ENCODE measurements around the gene MPC1.

MPC1 gene

DNA sequence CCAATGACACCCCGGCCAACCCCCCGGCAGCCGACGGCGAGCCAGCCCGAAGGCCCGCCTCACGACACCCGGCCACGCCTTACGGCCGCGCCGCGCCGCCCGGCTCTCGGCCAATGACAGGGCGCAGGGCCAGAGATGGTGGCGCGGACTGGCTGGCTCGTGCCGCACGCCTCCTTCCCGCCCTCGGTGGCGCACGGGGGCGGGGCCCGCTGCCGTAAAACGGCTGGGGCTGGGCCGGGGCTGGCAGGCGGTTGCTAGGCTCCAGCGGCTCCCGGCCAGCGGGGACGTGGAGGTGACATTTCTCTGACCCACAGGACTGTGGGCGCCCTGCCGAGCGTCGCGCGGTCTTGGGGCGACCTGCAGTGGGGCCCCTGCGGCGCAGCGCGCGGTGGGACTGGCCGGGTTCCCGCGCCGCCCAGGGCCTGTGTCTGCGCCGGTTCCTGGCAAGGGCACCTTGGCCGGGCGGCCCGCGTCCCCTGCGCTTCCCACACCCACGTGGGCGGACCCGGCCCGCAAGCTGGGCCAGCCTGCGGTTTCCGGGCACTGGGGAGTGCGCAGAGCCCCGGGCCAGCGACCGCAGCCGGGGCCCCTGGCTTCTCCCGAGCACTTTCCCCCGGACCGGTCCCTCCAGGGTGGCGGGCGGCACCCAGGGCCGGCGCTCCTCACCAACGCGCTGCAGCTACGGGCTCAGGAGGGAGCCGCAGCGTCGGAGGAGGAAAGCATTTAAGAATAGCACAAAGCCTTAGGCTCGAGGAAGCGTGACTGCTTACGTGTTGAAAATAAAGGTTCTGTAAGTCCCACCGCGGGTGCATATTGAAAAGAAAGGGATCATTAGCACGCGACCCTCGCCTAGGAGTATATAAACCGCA is at the start of gene MPC1:
MPC1 (minus strand) TSS at position 8 of the 869 bp plus-strand sequence. CDS start 64 bp downstream, outside the sequence.
- TF ChIP-seq, protein P1, sequence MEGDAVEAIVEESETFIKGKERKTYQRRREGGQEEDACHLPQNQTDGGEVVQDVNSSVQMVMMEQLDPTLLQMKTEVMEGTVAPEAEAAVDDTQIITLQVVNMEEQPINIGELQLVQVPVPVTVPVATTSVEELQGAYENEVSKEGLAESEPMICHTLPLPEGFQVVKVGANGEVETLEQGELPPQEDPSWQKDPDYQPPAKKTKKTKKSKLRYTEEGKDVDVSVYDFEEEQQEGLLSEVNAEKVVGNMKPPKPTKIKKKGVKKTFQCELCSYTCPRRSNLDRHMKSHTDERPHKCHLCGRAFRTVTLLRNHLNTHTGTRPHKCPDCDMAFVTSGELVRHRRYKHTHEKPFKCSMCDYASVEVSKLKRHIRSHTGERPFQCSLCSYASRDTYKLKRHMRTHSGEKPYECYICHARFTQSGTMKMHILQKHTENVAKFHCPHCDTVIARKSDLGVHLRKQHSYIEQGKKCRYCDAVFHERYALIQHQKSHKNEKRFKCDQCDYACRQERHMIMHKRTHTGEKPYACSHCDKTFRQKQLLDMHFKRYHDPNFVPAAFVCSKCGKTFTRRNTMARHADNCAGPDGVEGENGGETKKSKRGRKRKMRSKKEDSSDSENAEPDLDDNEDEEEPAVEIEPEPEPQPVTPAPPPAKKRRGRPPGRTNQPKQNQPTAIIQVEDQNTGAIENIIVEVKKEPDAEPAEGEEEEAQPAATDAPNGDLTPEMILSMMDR (IDR thresholded peaks at IDR 0.05; ENCODE audit: low read depth, low read length, missing control alignments) = no peak
- peak; percentile 78 for DNase-seq (ENCODE audit: extremely low read depth, low read depth)
- H3K4me3 ChIP-seq (replicated peaks; ENCODE audit: low read depth, low read length) = peak within 1 kb of the TSS; percentile 70

DNA sequence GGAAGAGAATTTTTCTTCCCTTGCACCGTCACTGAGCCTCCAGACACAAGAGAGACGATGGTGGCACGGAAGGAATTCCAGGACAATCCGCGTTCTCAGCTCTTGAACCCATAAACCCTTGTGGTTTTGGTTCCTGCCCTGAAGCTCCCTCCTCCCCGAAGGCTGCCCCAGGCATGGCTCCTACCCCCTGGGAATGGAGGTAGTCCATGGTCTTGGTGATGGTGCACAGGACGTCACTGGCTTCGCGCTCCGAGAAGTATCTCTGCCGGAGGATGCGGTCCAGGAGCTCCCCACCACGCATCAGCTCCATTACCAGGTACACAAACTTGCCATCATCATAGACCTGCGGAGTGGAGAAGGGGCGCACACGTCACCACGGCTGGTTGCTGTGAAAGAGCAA is 47.5 kb upstream of the MPC1 start:
- TF ChIP-seq, protein P1 (IDR thresholded peaks at IDR 0.05; ENCODE audit: low read depth, low read length, missing control alignments) = no peak
- no peak overlapping the region for H3K4me3 ChIP-seq (replicated peaks; ENCODE audit: low read depth, low read length)
- no peak for DNase-seq (ENCODE audit: extremely low read depth, low read depth)

DNA sequence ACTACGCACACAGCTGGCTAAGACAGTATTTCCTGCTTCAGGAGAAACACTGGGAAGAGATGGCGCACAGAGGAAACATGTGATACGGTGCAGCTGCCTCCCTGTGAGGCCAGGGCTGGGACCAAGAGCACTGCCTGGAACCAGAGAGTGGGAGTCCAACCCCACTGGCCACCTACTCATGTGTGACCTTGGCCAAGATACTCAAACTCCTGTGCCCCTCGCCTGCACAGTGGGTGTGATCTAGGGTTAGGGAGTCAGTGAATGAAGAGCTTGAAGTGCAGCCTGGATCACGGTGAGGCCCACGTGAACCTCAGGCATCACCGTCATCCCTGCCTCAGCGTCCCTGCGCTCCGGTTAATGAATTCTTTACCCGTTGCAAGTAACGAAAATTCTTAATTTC is 41.7 kb upstream of the MPC1 start:
- no peak overlapping the region for H3K4me3 ChIP-seq (replicated peaks; ENCODE audit: low read depth, low read length)
- TF ChIP-seq, protein P1 (IDR thresholded peaks at IDR 0.05; ENCODE audit: low read depth, low read length, missing control alignments) = no peak
- no peak for DNase-seq (ENCODE audit: extremely low read depth, low read depth)

DNA sequence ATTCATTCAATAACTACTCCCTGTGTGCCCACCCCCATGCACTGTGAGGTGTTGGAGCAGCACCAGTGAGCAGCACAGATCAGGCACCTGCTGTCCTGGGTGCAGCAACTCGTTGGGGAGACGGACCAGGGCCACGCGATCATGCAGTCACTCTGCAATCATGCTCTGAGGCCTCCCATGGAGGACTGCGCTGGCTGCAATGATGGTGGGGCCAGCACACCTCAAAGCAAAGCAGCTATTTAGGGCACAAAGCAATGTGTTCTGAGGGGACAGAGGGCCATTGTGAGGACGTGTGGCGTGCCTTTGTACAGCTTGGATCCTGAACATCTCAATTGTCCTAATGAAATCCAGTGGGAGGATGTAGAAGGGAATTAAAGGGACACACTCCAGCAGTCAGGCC is 41.0 kb upstream of the MPC1 start:
- TF ChIP-seq, protein P1 (IDR thresholded peaks at IDR 0.05; ENCODE audit: low read depth, low read length, missing control alignments) = no peak
- no peak overlapping the region for H3K4me3 ChIP-seq (replicated peaks; ENCODE audit: low read depth, low read length)
- DNase-seq (ENCODE audit: extremely low read depth, low read depth) = no peak

DNA sequence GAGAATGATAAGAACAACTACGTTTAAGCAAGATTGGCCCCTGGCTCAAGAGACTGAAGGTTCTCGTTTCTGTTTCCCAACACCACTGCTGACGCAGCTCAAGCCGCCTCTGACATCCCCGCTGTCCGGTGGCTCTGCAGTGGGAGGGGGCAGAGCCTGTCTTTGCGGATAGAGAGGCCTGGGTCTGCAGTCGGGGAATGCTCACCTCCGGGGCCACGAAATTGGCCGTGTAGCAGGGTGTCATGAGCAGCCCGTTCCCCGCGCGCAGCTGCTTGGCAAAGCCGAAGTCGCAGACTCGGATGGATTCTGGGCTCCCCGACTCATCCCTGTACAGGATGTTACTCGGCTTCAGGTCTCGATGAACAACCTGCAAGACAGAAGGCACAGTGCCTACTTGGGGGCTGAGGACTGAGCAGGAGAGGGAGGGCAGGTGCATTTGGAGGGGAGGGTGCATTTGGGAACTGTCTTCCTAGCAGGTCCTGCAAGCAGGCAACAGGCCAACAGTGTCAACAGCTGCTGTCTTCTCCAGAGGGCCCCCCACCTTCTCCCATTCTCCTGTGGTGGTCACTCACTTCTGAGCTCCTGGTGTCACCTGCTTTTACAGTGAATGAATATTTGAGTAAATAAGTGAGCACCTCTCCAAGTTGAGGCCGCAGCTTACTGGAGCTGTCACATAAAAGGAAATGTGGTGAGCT is 40.5 kb upstream of the MPC1 start:
- no peak overlapping the region for H3K4me3 ChIP-seq (replicated peaks; ENCODE audit: low read depth, low read length)
- TF ChIP-seq, protein P1 (IDR thresholded peaks at IDR 0.05; ENCODE audit: low read depth, low read length, missing control alignments) = no peak
- no peak for DNase-seq (ENCODE audit: extremely low read depth, low read depth)

DNA sequence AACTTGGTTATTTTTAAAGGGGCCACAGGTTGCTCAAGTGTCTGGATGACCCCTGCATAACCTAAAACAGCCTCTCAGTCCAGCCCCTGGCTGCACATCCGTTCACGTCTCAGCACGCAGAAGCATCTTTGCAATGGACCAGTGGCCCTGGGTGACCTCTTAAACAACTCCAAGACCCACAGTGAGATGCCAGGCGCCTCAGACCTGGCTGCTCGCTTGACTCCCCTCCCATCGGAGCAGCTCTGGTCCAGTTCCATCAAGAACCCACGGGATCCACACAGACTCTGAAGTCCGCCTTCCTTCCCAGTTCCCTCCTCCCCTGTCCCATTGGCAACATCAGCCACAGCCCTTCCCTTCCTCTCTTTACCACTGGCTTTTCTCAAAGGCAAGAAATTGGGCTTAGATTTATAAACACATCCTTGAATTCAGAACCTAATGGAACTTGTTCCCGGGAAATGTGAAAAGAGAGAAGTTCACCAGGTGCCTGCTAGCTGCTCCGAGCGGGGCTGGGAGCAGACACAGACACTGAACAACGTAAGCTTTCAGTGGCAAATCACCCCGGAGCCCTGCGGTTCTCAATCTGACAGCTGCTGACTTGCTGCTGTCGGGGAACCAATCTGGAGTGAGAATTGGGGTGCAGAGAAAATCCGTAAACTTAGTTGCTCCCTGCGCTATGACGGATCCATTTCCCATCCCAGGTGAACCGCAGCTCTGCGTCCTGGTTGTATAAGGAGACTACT is 39.6 kb upstream of the MPC1 start:
- H3K4me3 ChIP-seq (replicated peaks; ENCODE audit: low read depth, low read length) = no peak overlapping the region
- no peak for DNase-seq (ENCODE audit: extremely low read depth, low read depth)
- TF ChIP-seq, protein P1 (IDR thresholded peaks at IDR 0.05; ENCODE audit: low read depth, low read length, missing control alignments) = no peak
